IPS-18c (cell line): ENCODE results near the gene TTC39C.
"Not testable (repeated sequence)": the region's sequence is repeated elsewhere in the genome, so short reads cannot be mapped to it uniquely, and the experiment has no call there.

Experiments
- H3K4me3 ChIP-seq: 2 replicates; pipeline ENCODE4 v1.7.0; 2013; ENCODE audit warnings: low read depth, mild to moderate bottlenecking, low read length, moderate library complexity; ENCODE audit not compliant: insufficient read depth
- H3K9me3 ChIP-seq: one replicate; pipeline ENCODE4 v1.6.1; 2013; ENCODE audit warnings: mild to moderate bottlenecking, low read length, moderate library complexity; ENCODE audit not compliant: control insufficient read depth, insufficient read depth

Gene TTC39C

GRCh38 chr18:24010673-24011072 lies 3.9 kb upstream of the TTC39C start:
- Histone ChIP-seq H3K4me3 (no peak overlapping the region), H3K9me3 (no peaks in the 10 kb centered on the region)

GRCh38 chr18:24011123-24011917 lies 3.2 kb upstream of the TTC39C start:
- no peaks in the 10 kb centered on the region for H3K9me3 ChIP-seq
- no peak overlapping the region for H3K4me3 ChIP-seq

GRCh38 chr18:24013051-24013450 lies 1.5 kb upstream of the TTC39C start:
- no peaks in the 10 kb centered on the region for H3K9me3 ChIP-seq

GRCh38 chr18:24014986-24015638 lies 558 bp downstream of the TTC39C start:
- H3K4me3 ChIP-seq: peak overlapping the region; percentile 63
- H3K9me3 ChIP-seq: no peaks in the 10 kb centered on the region

More at GRCh38 chr18:24013051-24013450, 1.5 kb upstream of the TTC39C start:
- no peak overlapping the region for H3K4me3 ChIP-seq

GRCh38 chr18:24015639-24016631 lies 1.4 kb downstream of the TTC39C start:
- H3K4me3 ChIP-seq: peak overlapping the region; percentile 63

GRCh38 chr18:24016643-24017042 lies 2.1 kb downstream of the TTC39C start:
- Histone ChIP-seq H3K9me3 (no peaks in the 10 kb centered on the region), H3K4me3 (no peak overlapping the region)

More at GRCh38 chr18:24015639-24016631, 1.4 kb downstream of the TTC39C start:
- no peaks in the 10 kb centered on the region for H3K9me3 ChIP-seq

GRCh38 chr18:24018299-24018886 lies 3.8 kb downstream of the TTC39C start:
- no peaks in the 10 kb centered on the region for H3K9me3 ChIP-seq
- H3K4me3 ChIP-seq: no peak overlapping the region

GRCh38 chr18:24019641-24020331 lies 5.2 kb downstream of the TTC39C start:
- Histone ChIP-seq H3K4me3 (no peak overlapping the region), H3K9me3 (no peaks in the 10 kb centered on the region)

- Histone ChIP-seq H3K9me3 (no peaks in the 10 kb centered on the region), H3K4me3 (no peak overlapping the region)
Observed at GRCh38 chr18:24021505-24021904, 7.0 kb downstream of the TTC39C start.

- no peaks in the 10 kb centered on the region for H3K9me3 ChIP-seq
- no peak overlapping the region for H3K4me3 ChIP-seq
Observed at GRCh38 chr18:24022161-24022560, 7.6 kb downstream of the TTC39C start.

- Histone ChIP-seq H3K4me3 (no peak overlapping the region), H3K9me3 (no peaks in the 10 kb centered on the region)
Observed at GRCh38 chr18:24023185-24023814, 8.7 kb downstream of the TTC39C start.

GRCh38 chr18:24024425-24024824 lies 9.9 kb downstream of the TTC39C start:
- Histone ChIP-seq H3K4me3 (no peak overlapping the region), H3K9me3 (no peaks in the 10 kb centered on the region)

GRCh38 chr18:24026457-24026856 lies 11.9 kb downstream of the TTC39C start:
- H3K4me3 ChIP-seq: no peak overlapping the region
- no peaks in the 10 kb centered on the region for H3K9me3 ChIP-seq

- no peaks in the 10 kb centered on the region for H3K9me3 ChIP-seq
- H3K4me3 ChIP-seq: no peak overlapping the region
Observed at GRCh38 chr18:24027156-24027827, 12.7 kb downstream of the TTC39C start.

- not testable (repeated sequence) for H3K9me3 ChIP-seq, H3K4me3 ChIP-seq
Observed at GRCh38 chr18:24028946-24029345, 14.4 kb downstream of the TTC39C start.

GRCh38 chr18:24031318-24031717 lies 16.8 kb downstream of the TTC39C start:
- no peaks in the 10 kb centered on the region for H3K9me3 ChIP-seq
- H3K4me3 ChIP-seq: no peak overlapping the region
